Transverse colon (tissue), 4 donors: Measurements from ENCODE around the gene TRIM37.

ENCODE experiments used
- EP300 ChIP-seq: sonication (generic); formaldehyde crosslinking; IDR thresholded peaks from one replicate; pipeline ENCODE4 v1.6.1; 2017; ENCODE audit warnings: antibody characterized with exemption, low read depth
- POLR2A ChIP-seq: fragments of 450-650 bp; IDR thresholded peaks from one replicate; pipeline ENCODE4 v1.6.1; 2016; ENCODE audit warnings: antibody characterized with exemption, mild to moderate bottlenecking, moderate library complexity
- POLR2AphosphoS5 ChIP-seq, 3 donors: sonication (generic); formaldehyde crosslinking; IDR thresholded peaks; one replicate each; pipeline ENCODE4 v1.6.1; 2016; ENCODE audit warnings: antibody characterized with exemption in 3 of 3
- TF ChIP-seq, protein P1 (sequence below), 5 experiments: fragments of 200-600 bp in 3 of 5; fragments of 450-650 bp in 2 of 5; sonication (generic) in 3 of 5; IDR thresholded peaks; 1 replicate in 2 of 5; 2 replicates in 3 of 5; pipeline ENCODE4 v1.5.1; 2016 to 2017; ENCODE audit warnings: antibody characterized with exemption in 5 of 5, inconsistent platforms in 3 of 5, mild to moderate bottlenecking in 2 of 5, moderate library complexity in 1 of 5

DNA sequence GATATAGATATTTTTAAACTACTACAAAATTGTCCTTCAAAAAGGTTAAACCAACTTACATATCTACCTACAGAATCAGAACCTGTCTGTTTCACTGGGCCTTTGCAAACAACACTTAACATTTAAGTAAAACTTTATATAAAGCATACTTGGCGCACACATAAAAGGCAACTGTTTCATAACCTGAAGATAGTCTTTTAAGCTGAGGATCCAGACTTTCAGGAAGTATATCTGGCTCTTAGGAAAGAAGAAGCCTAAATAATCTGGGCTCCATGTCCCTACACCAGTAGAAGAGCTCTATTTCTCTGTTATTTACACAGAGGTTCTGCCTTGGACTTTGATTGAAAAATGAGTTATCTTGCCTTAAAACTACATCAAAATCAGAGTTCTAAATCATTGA, 75.9 kb downstream of the TRIM37 start:
- TF ChIP-seq, protein P1, sequence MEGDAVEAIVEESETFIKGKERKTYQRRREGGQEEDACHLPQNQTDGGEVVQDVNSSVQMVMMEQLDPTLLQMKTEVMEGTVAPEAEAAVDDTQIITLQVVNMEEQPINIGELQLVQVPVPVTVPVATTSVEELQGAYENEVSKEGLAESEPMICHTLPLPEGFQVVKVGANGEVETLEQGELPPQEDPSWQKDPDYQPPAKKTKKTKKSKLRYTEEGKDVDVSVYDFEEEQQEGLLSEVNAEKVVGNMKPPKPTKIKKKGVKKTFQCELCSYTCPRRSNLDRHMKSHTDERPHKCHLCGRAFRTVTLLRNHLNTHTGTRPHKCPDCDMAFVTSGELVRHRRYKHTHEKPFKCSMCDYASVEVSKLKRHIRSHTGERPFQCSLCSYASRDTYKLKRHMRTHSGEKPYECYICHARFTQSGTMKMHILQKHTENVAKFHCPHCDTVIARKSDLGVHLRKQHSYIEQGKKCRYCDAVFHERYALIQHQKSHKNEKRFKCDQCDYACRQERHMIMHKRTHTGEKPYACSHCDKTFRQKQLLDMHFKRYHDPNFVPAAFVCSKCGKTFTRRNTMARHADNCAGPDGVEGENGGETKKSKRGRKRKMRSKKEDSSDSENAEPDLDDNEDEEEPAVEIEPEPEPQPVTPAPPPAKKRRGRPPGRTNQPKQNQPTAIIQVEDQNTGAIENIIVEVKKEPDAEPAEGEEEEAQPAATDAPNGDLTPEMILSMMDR (IDR thresholded peaks at IDR 0.05), result no peak
- TF ChIP-seq POLR2A, result no peak
- TF ChIP-seq POLR2AphosphoS5 (IDR thresholded peaks at IDR 0.05), result no peak
- TF ChIP-seq EP300, result no peak
